ENCODE data around the gene FANCC.
A peak's percentile ranks its signal among the peaks of the same experiment; 100 is the strongest.

Gene FANCC

DNA sequence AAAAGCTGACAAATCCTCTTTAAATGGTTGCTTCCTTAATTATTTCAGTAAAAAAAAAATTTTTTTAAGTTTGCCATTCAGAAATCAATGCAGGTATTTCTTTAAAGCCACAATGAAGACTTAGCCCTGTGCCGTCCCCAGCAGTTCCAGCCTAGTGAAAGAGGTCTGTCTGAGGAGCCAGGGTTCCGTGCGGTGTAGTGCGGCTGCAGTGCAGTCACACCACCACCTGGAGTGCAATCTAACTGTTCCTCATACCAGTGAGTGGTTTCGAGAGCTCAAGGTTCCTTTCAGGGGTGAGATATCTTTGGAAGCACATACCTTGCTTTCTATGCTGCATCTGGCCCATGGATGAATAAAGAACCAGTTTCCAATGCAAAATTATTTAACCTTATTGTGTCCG is 87.5 kb downstream of the FANCC start:
- H3K36me3 ChIP-seq (replicated peaks) = no peaks in the 10 kb centered on the region
- in situ Hi-C loops (cut with HindIII; ENCODE audit: low pct_ligation_motif_present, low sequenced_read_pairs) = no loop called here
- no peak for DNase-seq
- no peak overlapping the region for H3K27ac ChIP-seq
- no peak overlapping the region for H3K4me3 ChIP-seq (ENCODE audit: low read depth, low read length)
- TF ChIP-seq, protein P1, sequence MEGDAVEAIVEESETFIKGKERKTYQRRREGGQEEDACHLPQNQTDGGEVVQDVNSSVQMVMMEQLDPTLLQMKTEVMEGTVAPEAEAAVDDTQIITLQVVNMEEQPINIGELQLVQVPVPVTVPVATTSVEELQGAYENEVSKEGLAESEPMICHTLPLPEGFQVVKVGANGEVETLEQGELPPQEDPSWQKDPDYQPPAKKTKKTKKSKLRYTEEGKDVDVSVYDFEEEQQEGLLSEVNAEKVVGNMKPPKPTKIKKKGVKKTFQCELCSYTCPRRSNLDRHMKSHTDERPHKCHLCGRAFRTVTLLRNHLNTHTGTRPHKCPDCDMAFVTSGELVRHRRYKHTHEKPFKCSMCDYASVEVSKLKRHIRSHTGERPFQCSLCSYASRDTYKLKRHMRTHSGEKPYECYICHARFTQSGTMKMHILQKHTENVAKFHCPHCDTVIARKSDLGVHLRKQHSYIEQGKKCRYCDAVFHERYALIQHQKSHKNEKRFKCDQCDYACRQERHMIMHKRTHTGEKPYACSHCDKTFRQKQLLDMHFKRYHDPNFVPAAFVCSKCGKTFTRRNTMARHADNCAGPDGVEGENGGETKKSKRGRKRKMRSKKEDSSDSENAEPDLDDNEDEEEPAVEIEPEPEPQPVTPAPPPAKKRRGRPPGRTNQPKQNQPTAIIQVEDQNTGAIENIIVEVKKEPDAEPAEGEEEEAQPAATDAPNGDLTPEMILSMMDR (IDR thresholded peaks at IDR 0.05; ENCODE audit: low read depth, low read length, missing control alignments) = peak; percentile 8
- no peaks in the 10 kb centered on the region for H3K27me3 ChIP-seq (replicated peaks)

DNA sequence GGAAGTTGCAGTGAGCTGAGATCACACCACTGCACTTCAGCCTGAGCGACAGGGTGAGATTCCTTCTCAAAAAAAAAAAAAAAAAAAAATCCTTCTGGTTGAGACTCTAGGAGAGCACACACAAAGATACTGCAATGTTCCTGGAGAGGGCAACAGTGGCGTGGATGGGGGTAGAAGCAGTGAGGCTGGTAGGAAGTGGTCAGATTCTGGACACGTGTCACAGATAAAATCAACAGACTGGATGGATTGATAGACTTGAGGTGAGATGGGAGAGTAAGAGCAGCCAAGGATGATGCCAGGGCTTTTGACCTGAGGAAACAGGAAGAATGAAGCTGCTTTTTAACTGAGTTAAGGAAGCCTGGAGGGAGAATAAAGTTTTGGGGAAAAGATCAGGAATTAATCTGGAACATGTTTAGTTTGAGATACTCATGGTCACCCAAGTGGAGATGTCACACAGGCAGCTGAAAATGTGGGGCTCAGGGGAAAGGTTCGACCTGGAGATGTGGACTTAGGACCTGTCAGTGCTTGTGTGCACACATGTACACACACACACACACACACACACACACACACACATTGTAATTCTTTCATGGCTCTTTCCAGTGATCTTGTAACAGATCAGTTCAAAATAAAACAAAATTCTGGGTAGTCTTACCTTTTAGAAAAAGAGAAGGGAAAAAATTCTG is 88.1 kb downstream of the FANCC start:
- DNase-seq = no peak

DNA sequence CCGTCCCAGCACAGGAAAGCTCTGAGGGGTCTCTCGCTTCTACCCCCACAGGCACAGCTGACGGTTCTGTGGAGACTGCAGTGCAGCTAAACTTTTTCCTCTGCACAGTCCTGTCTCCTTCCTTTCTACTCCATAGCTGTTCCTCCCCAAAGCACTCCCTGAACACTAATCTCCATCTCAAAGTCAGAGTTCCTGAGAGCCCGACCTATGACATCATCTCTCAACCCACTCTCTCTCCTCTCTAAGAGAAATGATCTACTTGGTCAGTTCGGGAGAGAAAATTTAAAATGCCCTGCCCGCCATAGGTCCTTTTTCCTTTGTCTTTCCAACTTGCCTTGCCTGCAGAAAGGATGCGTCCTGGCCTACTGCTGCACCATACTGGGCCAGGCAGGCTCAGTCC is 90.6 kb downstream of the FANCC start:
- DNase-seq = no peak
- H3K27ac ChIP-seq = no peak overlapping the region
- H3K36me3 ChIP-seq (replicated peaks) = no peaks in the 10 kb centered on the region
- in situ Hi-C loops (cut with HindIII; ENCODE audit: low pct_ligation_motif_present, low sequenced_read_pairs) = no loop called here
- no peak overlapping the region for H3K4me3 ChIP-seq (ENCODE audit: low read depth, low read length)
- no peaks in the 10 kb centered on the region for H3K27me3 ChIP-seq (replicated peaks)
- TF ChIP-seq, protein P1 (IDR thresholded peaks at IDR 0.05; ENCODE audit: low read depth, low read length, missing control alignments) = no peak

More for the DNA sequence above, 88.1 kb downstream of the FANCC start:
- H3K27me3 ChIP-seq (replicated peaks) = no peaks in the 10 kb centered on the region
- no peaks in the 10 kb centered on the region for H3K36me3 ChIP-seq (replicated peaks)
- TF ChIP-seq, protein P1 (IDR thresholded peaks at IDR 0.05; ENCODE audit: low read depth, low read length, missing control alignments) = no peak
- in situ Hi-C loops (cut with HindIII; ENCODE audit: low pct_ligation_motif_present, low sequenced_read_pairs) = no loop called here
- no peak overlapping the region for H3K27ac ChIP-seq
- no peak overlapping the region for H3K4me3 ChIP-seq (ENCODE audit: low read depth, low read length)

DNA sequence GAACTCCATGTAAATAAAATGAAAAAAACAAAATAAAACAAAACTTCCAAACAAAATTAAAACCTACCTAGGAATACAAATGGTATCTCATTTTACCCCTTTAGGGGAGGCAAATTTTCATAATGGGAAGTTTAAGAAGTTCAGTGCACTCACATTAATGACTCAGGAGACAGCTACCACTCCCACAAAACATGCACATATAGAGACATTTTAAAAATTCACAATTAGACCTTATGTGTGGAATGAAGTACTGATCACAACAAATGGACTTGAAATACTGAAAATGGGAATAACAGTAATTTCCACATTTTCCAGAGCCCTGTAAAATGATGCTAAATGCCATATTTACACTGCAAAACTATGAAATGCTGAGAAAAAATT is 91.8 kb downstream of the FANCC start:
- TF ChIP-seq, protein P1 (IDR thresholded peaks at IDR 0.05; ENCODE audit: low read depth, low read length, missing control alignments) = no peak
- no peak overlapping the region for H3K27ac ChIP-seq
- H3K36me3 ChIP-seq (replicated peaks) = no peaks in the 10 kb centered on the region
- DNase-seq = no peak
- in situ Hi-C loops (cut with HindIII; ENCODE audit: low pct_ligation_motif_present, low sequenced_read_pairs) = no loop called here
- H3K4me3 ChIP-seq (ENCODE audit: low read depth, low read length) = no peak overlapping the region
- no peaks in the 10 kb centered on the region for H3K27me3 ChIP-seq (replicated peaks)

DNA sequence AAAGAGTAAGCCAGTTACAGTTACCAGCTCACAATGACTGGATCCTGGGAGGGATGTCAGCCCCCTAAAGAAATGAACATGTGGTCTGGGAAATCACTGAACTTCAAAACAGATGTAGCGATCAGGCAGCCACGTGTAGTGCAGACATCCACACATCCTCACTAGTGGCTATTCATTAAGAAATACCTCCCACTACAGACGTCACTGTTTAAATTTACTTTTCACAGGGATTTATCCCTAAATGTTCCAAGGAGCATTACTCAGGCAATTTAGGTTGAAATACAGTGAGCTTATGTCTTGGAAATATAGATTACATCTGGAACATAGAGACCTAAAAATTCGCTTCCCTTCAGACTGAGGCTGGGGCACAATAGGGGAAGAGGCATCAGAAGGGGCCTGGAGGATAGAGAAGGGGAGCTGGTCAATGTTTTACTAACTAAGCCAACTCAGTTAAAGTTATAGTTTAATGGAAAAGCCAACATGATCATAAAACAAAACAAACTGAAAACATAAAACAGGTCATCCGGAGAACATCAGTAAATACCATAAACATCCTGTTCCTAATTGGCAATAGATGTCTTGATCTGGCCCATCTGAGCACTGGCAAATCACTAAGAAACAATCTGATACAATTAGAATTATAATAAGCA is 92.3 kb downstream of the FANCC start:
- H3K36me3 ChIP-seq (replicated peaks) = no peaks in the 10 kb centered on the region
- no peak overlapping the region for H3K4me3 ChIP-seq (ENCODE audit: low read depth, low read length)
- TF ChIP-seq, protein P1 (IDR thresholded peaks at IDR 0.05; ENCODE audit: low read depth, low read length, missing control alignments) = no peak
- in situ Hi-C loops (cut with HindIII; ENCODE audit: low pct_ligation_motif_present, low sequenced_read_pairs) = no loop called here
- no peaks in the 10 kb centered on the region for H3K27me3 ChIP-seq (replicated peaks)
- no peak overlapping the region for H3K27ac ChIP-seq
- DNase-seq = no peak

Measured in brain microvascular endothelial cell (primary cell).